Tibial nerve (tissue), 3 donors: ENCODE results near the gene CLASP1.

ENCODE experiments used
- CTCF ChIP-seq, 5 experiments: fragments of 200-600 bp in 3 of 5; fragments of 450-650 bp in 2 of 5; sonication (generic) in 3 of 5; IDR thresholded peaks; one replicate each; pipeline ENCODE4 v1.5.1; 2016 to 2019; ENCODE audit warnings: antibody characterized with exemption in 5 of 5, mild to moderate bottlenecking in 3 of 5, moderate library complexity in 2 of 5
- POLR2A ChIP-seq, 2 donors: fragments of 450-650 bp; IDR thresholded peaks; one replicate each; pipeline ENCODE4 v1.6.1; 2017; ENCODE audit warnings: antibody characterized with exemption in 2 of 2, mild to moderate bottlenecking in 2 of 2, moderate library complexity in 2 of 2

- TF ChIP-seq CTCF (IDR thresholded peaks at IDR 0.05) = no peak
- no peak for TF ChIP-seq POLR2A (IDR thresholded peaks at IDR 0.05)
These were observed 84.4 kb downstream of the CLASP1 start for GRCh38 chr2:121564905-121565304.
